Hepatocyte (in vitro differentiated cells): Measurements from ENCODE around the gene S100PBP. TPM values are rescaled to one million over a fixed set of nuclear protein-coding genes. Genes with fewer than 3 reads are reported as not detected.

Experiments
- DNase-seq: peaks from one replicate; pipeline ENCODE4 v3.0.0-alpha.2; 2016; ENCODE audit warnings: low spot score
- H2AFZ ChIP-seq: fragments of 200-600 bp; sonication (generic); 2 replicates; pipeline ENCODE4 v1.6.0; 2016; ENCODE audit warnings: antibody characterized with exemption, mild to moderate bottlenecking
- H3K27ac ChIP-seq: fragments of 200-600 bp; sonication (generic); 2 replicates; pipeline ENCODE4 v1.5.1; 2016; ENCODE audit warnings: mild to moderate bottlenecking
- H3K27me3 ChIP-seq: fragments of 200-600 bp; sonication (generic); 2 replicates; pipeline ENCODE4 v1.6.1; 2016
- H3K36me3 ChIP-seq: fragments of 200-600 bp; sonication (generic); replicated peaks from 2 replicates; pipeline ENCODE4 v1.5.1; 2016; ENCODE audit warnings: low read depth; ENCODE audit not compliant: insufficient read depth
- H3K4me1 ChIP-seq: fragments of 200-600 bp; sonication (generic); 2 replicates; pipeline ENCODE4 v1.5.1; 2016; ENCODE audit warnings: mild to moderate bottlenecking, moderate library complexity; ENCODE audit not compliant: insufficient read depth
- H3K4me2 ChIP-seq: fragments of 200-600 bp; sonication (generic); 2 replicates; pipeline ENCODE4 v1.6.0; 2016
- H3K4me3 ChIP-seq: fragments of 200-600 bp; sonication (generic); 2 replicates; pipeline ENCODE4 v1.5.1; 2016; ENCODE audit warnings: mild to moderate bottlenecking
- H3K79me2 ChIP-seq: fragments of 200-600 bp; sonication (generic); 2 replicates; pipeline ENCODE4 v1.6.0; 2017; ENCODE audit warnings: mild to moderate bottlenecking
- H3K9me2 ChIP-seq: fragments of 200-600 bp; sonication (generic); replicated peaks from 2 replicates; pipeline ENCODE4 v1.6.0; 2017; ENCODE audit warnings: mild to moderate bottlenecking; ENCODE audit not compliant: insufficient read depth
- H3K9me3 ChIP-seq: fragments of 200-600 bp; sonication (generic); 2 replicates; pipeline ENCODE4 v1.5.1; 2016; ENCODE audit warnings: low read depth, mild to moderate bottlenecking
- H4K20me1 ChIP-seq: fragments of 200-600 bp; sonication (generic); 2 replicates; pipeline ENCODE4 v1.6.0; 2016; ENCODE audit warnings: mild to moderate bottlenecking; ENCODE audit not compliant: insufficient read depth, poor library complexity, severe bottlenecking
- EZH2 ChIP-seq: fragments of 200-600 bp; sonication (generic); IDR thresholded peaks from 2 replicates; pipeline ENCODE4 v1.6.1; 2016; ENCODE audit warnings: antibody characterized with exemption, mild to moderate bottlenecking, borderline replicate concordance
- EZH2phosphoT487 ChIP-seq: fragments of 200-600 bp; sonication (generic); IDR thresholded peaks from one replicate; pipeline ENCODE4 v1.6.1; 2018; ENCODE audit warnings: antibody characterized with exemption, mild to moderate bottlenecking, low read depth, moderate library complexity; ENCODE audit not compliant: unreplicated experiment, severe bottlenecking
- WGBS: methylation state at CpG from one replicate; pipeline ENCODE4 v1.1.6; 2016; ENCODE audit warnings: low lambda C conversion rate; ENCODE audit errors: missing lambda C conversion rate; 5-methylcytosine and 5-hydroxymethylcytosine counted together
- polyA plus RNA-seq: library from polyadenylated mRNA; unstranded; fragments of >200 nt; fragmentation: Nextera tagmentation; extraction: Ambion mirVana; gene quantifications from 2 replicates; pipeline ENCODE4 v1.2.1, GENCODE V29; 2016
- total RNA-seq: library from RNA; depleted of rRNA; stranded (reverse); fragments of >200 nt; gene quantifications from 2 replicates; pipeline ENCODE4 v1.2.3, GENCODE V29; 2014
- TF ChIP-seq, protein P1 (sequence below): fragments of 200-600 bp; sonication (generic); IDR thresholded peaks from 2 replicates; pipeline ENCODE4 v1.5.1; 2016; ENCODE audit warnings: antibody characterized with exemption, mild to moderate bottlenecking; ENCODE audit not compliant: poor library complexity

The S100PBP gene
- total and polyA plus RNA-seq, 2 experiments from 2014 or later, result 10.7 to 41.5 TPM

DNA sequence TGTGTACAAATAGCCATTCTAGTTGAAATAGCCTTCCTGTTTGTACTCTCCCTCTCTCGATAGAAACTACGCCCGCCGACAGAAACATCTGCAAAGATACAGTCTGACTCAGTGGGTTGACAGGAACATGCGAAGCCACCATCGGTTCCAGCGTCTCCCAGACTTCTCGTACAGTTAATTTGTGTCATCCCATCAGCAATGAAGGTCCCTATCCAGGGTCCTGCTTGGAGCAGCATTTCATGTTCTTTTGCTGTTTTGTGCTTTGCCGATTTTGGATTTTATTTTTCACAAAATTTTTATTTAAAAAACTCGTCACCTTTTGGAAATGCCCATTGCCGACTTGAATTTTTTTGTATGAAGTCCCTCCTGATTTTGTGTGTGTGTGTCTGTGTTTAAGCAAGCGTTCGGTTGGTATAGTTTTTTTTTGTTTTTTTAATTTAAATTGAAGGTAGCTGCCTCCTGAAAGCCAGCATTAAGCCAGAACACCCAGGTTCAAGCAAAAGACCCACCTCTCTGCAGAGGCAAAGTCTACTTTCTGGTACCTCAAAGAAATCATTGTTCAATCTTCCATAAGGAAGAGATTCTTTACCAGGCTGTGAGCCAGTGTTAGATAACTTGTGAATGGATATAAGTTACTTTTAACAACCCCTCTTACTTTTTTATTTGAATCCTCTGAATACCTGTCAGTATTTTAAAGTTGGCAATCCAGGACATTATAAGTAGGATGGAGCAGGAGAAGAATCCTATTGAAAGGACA is 38.6 kb downstream of the S100PBP start:
- WGBS, result 96% methylated on average over 13 of the region's 13 CpGs
- no peaks in the 10 kb centered on the region for H3K4me1 ChIP-seq
- DNase-seq, result no peak
- no peak overlapping the region for H3K27ac ChIP-seq
- H3K9me2 ChIP-seq, result no peaks in the 10 kb centered on the region
- H3K79me2 ChIP-seq, result no peaks in the 10 kb centered on the region
- no peaks in the 10 kb centered on the region for H4K20me1 ChIP-seq
- H3K4me2 ChIP-seq, result no peak overlapping the region
- no peak overlapping the region for H2AFZ ChIP-seq
- no peak overlapping the region for H3K4me3 ChIP-seq
- no peaks in the 10 kb centered on the region for H3K27me3 ChIP-seq
- peaks cover 3% of the 10 kb centered on the region for H3K36me3 ChIP-seq
- no peaks in the 10 kb centered on the region for H3K9me3 ChIP-seq
- TF ChIP-seq, protein P1, sequence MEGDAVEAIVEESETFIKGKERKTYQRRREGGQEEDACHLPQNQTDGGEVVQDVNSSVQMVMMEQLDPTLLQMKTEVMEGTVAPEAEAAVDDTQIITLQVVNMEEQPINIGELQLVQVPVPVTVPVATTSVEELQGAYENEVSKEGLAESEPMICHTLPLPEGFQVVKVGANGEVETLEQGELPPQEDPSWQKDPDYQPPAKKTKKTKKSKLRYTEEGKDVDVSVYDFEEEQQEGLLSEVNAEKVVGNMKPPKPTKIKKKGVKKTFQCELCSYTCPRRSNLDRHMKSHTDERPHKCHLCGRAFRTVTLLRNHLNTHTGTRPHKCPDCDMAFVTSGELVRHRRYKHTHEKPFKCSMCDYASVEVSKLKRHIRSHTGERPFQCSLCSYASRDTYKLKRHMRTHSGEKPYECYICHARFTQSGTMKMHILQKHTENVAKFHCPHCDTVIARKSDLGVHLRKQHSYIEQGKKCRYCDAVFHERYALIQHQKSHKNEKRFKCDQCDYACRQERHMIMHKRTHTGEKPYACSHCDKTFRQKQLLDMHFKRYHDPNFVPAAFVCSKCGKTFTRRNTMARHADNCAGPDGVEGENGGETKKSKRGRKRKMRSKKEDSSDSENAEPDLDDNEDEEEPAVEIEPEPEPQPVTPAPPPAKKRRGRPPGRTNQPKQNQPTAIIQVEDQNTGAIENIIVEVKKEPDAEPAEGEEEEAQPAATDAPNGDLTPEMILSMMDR, result no peak
- TF ChIP-seq EZH2phosphoT487 (no peak), EZH2 (no peak)

- TF ChIP-seq, protein P1, result no peak
- TF ChIP-seq EZH2, result no peak
- TF ChIP-seq EZH2phosphoT487, result no peak
These were observed 40.7 kb downstream of the S100PBP start for GRCh38 chr1:32858136-32858535.

DNA sequence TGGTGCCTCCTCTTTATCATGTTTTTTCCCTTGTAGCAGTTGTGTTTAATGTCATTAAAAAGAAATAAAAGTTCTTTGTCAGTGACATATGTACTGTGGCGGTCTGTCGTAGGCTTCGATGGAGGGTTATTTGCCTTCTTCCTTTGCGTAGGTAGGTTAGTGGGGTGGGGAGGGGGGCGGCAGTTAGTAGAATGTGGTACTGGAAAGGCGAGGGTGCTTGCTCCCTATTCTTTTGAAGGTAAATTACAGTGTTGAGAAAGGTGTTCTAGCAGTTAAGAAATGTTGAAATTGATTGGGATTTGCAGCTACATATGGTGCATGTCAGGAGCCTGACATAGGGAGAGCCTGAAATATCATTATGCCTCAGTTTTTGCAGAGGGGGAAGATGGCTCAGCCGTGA is 41.3 kb downstream of the S100PBP start:
- Histone ChIP-seq H3K9me3 (no peaks in the 10 kb centered on the region), H3K27me3 (no peaks in the 10 kb centered on the region), H4K20me1 (no peaks in the 10 kb centered on the region), H3K9me2 (no peaks in the 10 kb centered on the region), H2AFZ (no peak overlapping the region), H3K27ac (no peak overlapping the region), H3K4me1 (no peaks in the 10 kb centered on the region), H3K79me2 (no peaks in the 10 kb centered on the region), H3K36me3 (peaks cover 3% of the 10 kb centered on the region), H3K4me2 (no peak overlapping the region), H3K4me3 (no peak overlapping the region)
- WGBS, result 95% methylated on average over 7 of the region's 7 CpGs
- TF ChIP-seq EZH2phosphoT487 (no peak), EZH2 (no peak)
- TF ChIP-seq, protein P1, result no peak
- DNase-seq, result no peak

More at GRCh38 chr1:32858136-32858535, 40.7 kb downstream of the S100PBP start:
- H2AFZ ChIP-seq, result no peak overlapping the region
- no peak overlapping the region for H3K4me3 ChIP-seq
- no peak overlapping the region for H3K27ac ChIP-seq
- no peaks in the 10 kb centered on the region for H3K9me3 ChIP-seq
- H3K79me2 ChIP-seq, result no peaks in the 10 kb centered on the region
- H3K27me3 ChIP-seq, result no peaks in the 10 kb centered on the region
- no peaks in the 10 kb centered on the region for H3K4me1 ChIP-seq
- H3K36me3 ChIP-seq, result peaks cover 3% of the 10 kb centered on the region
- 97% methylated on average over 2 of the region's 2 CpGs for WGBS
- no peaks in the 10 kb centered on the region for H4K20me1 ChIP-seq
- no peaks in the 10 kb centered on the region for H3K9me2 ChIP-seq
- H3K4me2 ChIP-seq, result no peak overlapping the region
- no peak for DNase-seq
